K562 (cell line): Measurements from ENCODE around the gene MAP3K7. TPM values are rescaled to one million over a fixed set of nuclear protein-coding genes. Genes with fewer than 3 reads are reported as not detected.

Experiments
- ATAC-seq: fragments of 200-7000 bp; cut with Tn5 transposase; 3 replicates; pipeline ENCODE4 v1.9.1; 2020; ENCODE audit warnings: moderate library complexity
- BruUV-seq: library from RNA; stranded (reverse); fragments of 400-500 nt; replicated peaks from 2 replicates; lab custom pipeline; 2021; lab: Mats Ljungman, UMichigan
- CTCF ChIA-PET: fragments of 300-600 bp; formaldehyde crosslinking; extraction: SDS; loops from one replicate; lab custom pipeline; 2021; ENCODE audit warnings: low intra/inter-chr PET ratio; lab: Yijun Ruan, JAX
- POLR2A ChIA-PET: fragments of 300-600, 350-650 bp; sonication (Branson Sonifier 250); formaldehyde crosslinking; extraction: SDS; loops from one replicate; lab custom pipeline; 2021; ENCODE audit warnings: antibody characterized with exemption, inconsistent platforms; lab: Yijun Ruan, JAX
- DNase-seq, 4 experiments: peaks; one replicate each; pipeline versions ENCODE4 v3.0.0 to v3.0.0-alpha.2; 2011 to 2018; ENCODE audit warnings: low spot score in 3 of 4, mixed read lengths in 3 of 4; ENCODE audit errors: extremely low read depth in 1 of 4
- FAIRE-seq: peaks from 2 replicates; lab custom pipeline; 2011; peaks lifted over from hg19 to GRCh38; lab: Jason Lieb, UNC
- H2AFZ ChIP-seq: 2 replicates; pipeline ENCODE4 v1.6.0; 2011; ENCODE audit warnings: low read depth, low read length, control low read depth, inconsistent platforms
- H3K27ac ChIP-seq: fragments of 200-600 bp; 3 replicates; pipeline ENCODE4 v1.8.0; 2011; ENCODE audit warnings: low read depth, mild to moderate bottlenecking, control low read depth, inconsistent platforms, low read length, moderate library complexity, mixed read lengths; ENCODE audit errors: extremely low read depth
- H3K27me3 ChIP-seq, 2 experiments: fragments of 300-600 bp in 1 of 2; 2 replicates in 1 of 2; 3 replicates in 1 of 2; pipeline versions ENCODE4 v1.6.0 to v1.8.0; 2011; ENCODE audit warnings: inconsistent platforms in 2 of 2, low read length in 2 of 2, mild to moderate bottlenecking in 1 of 2, mixed read lengths in 1 of 2, moderate library complexity in 1 of 2; ENCODE audit not compliant: control insufficient read depth in 2 of 2, insufficient read depth in 2 of 2
- H3K36me3 ChIP-seq: fragments of 300-600 bp; 3 replicates; pipeline ENCODE4 v1.8.0; 2011; ENCODE audit warnings: mild to moderate bottlenecking, low read length, inconsistent platforms; ENCODE audit not compliant: control insufficient read depth, insufficient read depth
- H3K4me1 ChIP-seq, 2 experiments: fragments of 200-600 bp in 1 of 2; replicated peaks in 1 of 2; 2 replicates in 1 of 2; 3 replicates in 1 of 2; pipeline versions ENCODE4 v1.5.1 to v1.8.0; 2011; ENCODE audit warnings: inconsistent platforms in 2 of 2, low read length in 2 of 2, mild to moderate bottlenecking in 1 of 2, mixed read lengths in 1 of 2, moderate library complexity in 1 of 2; ENCODE audit not compliant: control insufficient read depth in 2 of 2, insufficient read depth in 2 of 2
- H3K4me2 ChIP-seq: 2 replicates; pipeline ENCODE4 v1.6.1; 2011; ENCODE audit warnings: low read length, control low read depth, inconsistent platforms, mixed read lengths; ENCODE audit not compliant: insufficient read depth
- H3K4me3 ChIP-seq: fragments of 200-600 bp; sonication (generic), shearing (Covaris generic); 2 replicates; pipeline ENCODE4 v1.5.1; 2016; ENCODE audit warnings: control low read depth, inconsistent platforms
- H3K79me2 ChIP-seq: fragments of 200-600 bp; 3 replicates; pipeline ENCODE4 v1.8.0; 2011; ENCODE audit warnings: low read length, inconsistent platforms; ENCODE audit not compliant: control insufficient read depth, insufficient read depth
- H3K9ac ChIP-seq, 2 experiments: 2 replicates each; pipeline versions ENCODE4 v1.6.0 to v1.6.1; 2011; ENCODE audit warnings: low read depth in 2 of 2, low read length in 2 of 2, control low read depth in 1 of 2, inconsistent platforms in 1 of 2, mild to moderate bottlenecking in 1 of 2, mixed read lengths in 1 of 2; ENCODE audit not compliant: insufficient read depth in 1 of 2
- H3K9me1 ChIP-seq: one replicate; pipeline ENCODE4 v1.6.0; 2011; ENCODE audit warnings: inconsistent platforms, mild to moderate bottlenecking, low read length, moderate library complexity; ENCODE audit not compliant: control insufficient read depth, insufficient read depth
- H3K9me3 ChIP-seq: replicated peaks from 2 replicates; pipeline ENCODE4 v1.5.1; 2011; ENCODE audit warnings: low read depth, low read length, inconsistent platforms; ENCODE audit not compliant: control insufficient read depth, insufficient read depth
- H4K20me1 ChIP-seq: replicated peaks from 2 replicates; pipeline ENCODE4 v1.6.1; 2011; ENCODE audit warnings: low read length, inconsistent platforms, mixed read lengths; ENCODE audit not compliant: control insufficient read depth, insufficient read depth
- CCNT2 ChIP-seq: IDR thresholded peaks from 2 replicates; pipeline ENCODE4 v1.6.1; 2011; ENCODE audit warnings: borderline replicate concordance, low read depth, mild to moderate bottlenecking, moderate library complexity, mixed read lengths, low read length; ENCODE audit not compliant: insufficient read length; ENCODE audit errors: extremely low read depth
- CEBPG ChIP-seq, 3 experiments: fragments of 200-800 bp in 1 of 3; sonication (Bioruptor generic) in 1 of 3; sonication (generic) in 1 of 3; formaldehyde crosslinking in 1 of 3; IDR thresholded peaks in 2 of 3; conservative IDR thresholded peaks in 1 of 3; 2 replicates each; pipeline versions ENCODE4 v1.6.1 to v1.8.0; 2016 to 2022; ENCODE audit warnings: missing compliant biosample characterization in 2 of 3, missing genetic modification characterization in 2 of 3, mild to moderate bottlenecking in 1 of 3, missing genetic modification reagents in 1 of 3
- CHCHD3 ChIP-seq: fragments of 250-450 bp; sonication (Bioruptor Pico); IDR thresholded peaks from 2 replicates; pipeline ENCODE4 v2.1.2; 2022; ENCODE audit warnings: mild to moderate bottlenecking
- CREM ChIP-seq: IDR thresholded peaks from 2 replicates; pipeline ENCODE4 v1.6.1; 2014; ENCODE audit warnings: antibody characterized with exemption, low read depth
- GTF2A2 ChIP-seq: IDR thresholded peaks from 2 replicates; pipeline ENCODE4 v1.6.1; 2016; ENCODE audit warnings: mild to moderate bottlenecking, missing genetic modification characterization, missing compliant biosample characterization
- HIVEP1 ChIP-seq: fragments of 250-450 bp; sonication (Bioruptor Pico); IDR thresholded peaks from 2 replicates; pipeline ENCODE4 v1.4.0; 2020; ENCODE audit warnings: mild to moderate bottlenecking
- MNT ChIP-seq, 2 experiments: fragments of 450-650 bp; conservative IDR thresholded peaks; 2 replicates each; pipeline ENCODE4 v1.6.1; 2017; ENCODE audit warnings: mild to moderate bottlenecking in 2 of 2, moderate library complexity in 2 of 2
- MTA2 ChIP-seq: fragments of 450-650 bp; IDR thresholded peaks from 2 replicates; pipeline ENCODE4 v1.6.1; 2016; ENCODE audit warnings: low read depth
- RAD51 ChIP-seq: fragments of 450-650 bp; IDR thresholded peaks from 2 replicates; pipeline ENCODE4 v1.7.1; 2016; ENCODE audit warnings: low read depth, mild to moderate bottlenecking, borderline replicate concordance
- SIRT6 ChIP-seq: IDR thresholded peaks from one replicate; pipeline ENCODE4 v1.6.1; 2012; ENCODE audit warnings: low read depth, mild to moderate bottlenecking, control low read depth, inconsistent platforms, low read length, moderate library complexity
- TAF9B ChIP-seq: fragments of 450-650 bp; IDR thresholded peaks from 2 replicates; pipeline ENCODE4 v1.6.1; 2018; ENCODE audit warnings: mild to moderate bottlenecking; ENCODE audit not compliant: partially characterized antibody
- TEAD1 ChIP-seq, 2 experiments: fragments of 450-650 bp in 1 of 2; sonication (generic) in 1 of 2; formaldehyde crosslinking; IDR thresholded peaks; 2 replicates each; pipeline versions ENCODE4 v1.4.0 to v1.8.0; 2020 to 2022; ENCODE audit warnings: mild to moderate bottlenecking in 2 of 2, missing genetic modification reagents in 1 of 2
- YY1 ChIP-seq, 3 experiments: IDR thresholded peaks; 2 replicates each; pipeline ENCODE4 v1.6.1; 2011; ENCODE audit warnings: low read length in 2 of 3, mild to moderate bottlenecking in 2 of 3, moderate library complexity in 2 of 3, borderline replicate concordance in 1 of 3, control low read depth in 1 of 3, low read depth in 1 of 3; ENCODE audit not compliant: insufficient read depth in 3 of 3, insufficient replicate concordance in 2 of 3, control insufficient read depth in 1 of 3, insufficient read length in 1 of 3; ENCODE audit errors: extremely low read depth in 1 of 3
- ZNF23 ChIP-seq: fragments of 250-450 bp; sonication (Bioruptor Pico); IDR thresholded peaks from 2 replicates; pipeline ENCODE4 v1.4.0; 2020; ENCODE audit warnings: mild to moderate bottlenecking
- WGBS: fragments of 100-300 bp; shearing (Covaris generic); methylation state at CpG from one replicate; pipeline ENCODE4 v1.1.6; 2016; ENCODE audit warnings: low coverage, mixed read lengths; ENCODE audit not compliant: insufficient coverage; ENCODE audit errors: missing lambda C conversion rate; 5-methylcytosine and 5-hydroxymethylcytosine counted together
- in situ Hi-C: fragments of 300-500 bp; cut with MboI; formaldehyde crosslinking; loops from 4 replicates; pipeline ENCODE4 v1.15.0; 2018; ENCODE audit warnings: inconsistent platforms, mixed read lengths
- intact Hi-C: fragments of 100-400 bp; cut with micrococcal nuclease; formaldehyde crosslinking; loops from 2 replicates; pipeline ENCODE4 v1.14.2; 2022
- polyA plus RNA-seq, 8 experiments: library from polyadenylated mRNA; depleted of rRNA in 4 of 8; stranded (reverse) in 5 of 8; unstranded in 3 of 8; fragments of >200 nt; fragmentation: Nextera tagmentation in 2 of 8; fragmentation: Illumina TruSeq in 1 of 8; extraction: Ambion mirVana in 2 of 8; extraction: Trizol in 1 of 8; gene quantifications; 2 replicates each; pipeline versions ENCODE4 v1.2.1 to v1.2.3, GENCODE V29; 2011 to 2014; ENCODE audit warnings: inconsistent platforms in 1 of 8, missing spikeins in 1 of 8
- total RNA-seq, 7 experiments: library from RNA; depleted of rRNA in 6 of 7; stranded (reverse); fragments of >200 nt in 6 of 7; fragmentation: Illumina TruSeq in 2 of 7; extraction: Trizol in 2 of 7; gene quantifications; 2 replicates each; pipeline versions ENCODE4 v1.2.1 to v1.2.3, GENCODE V29; 2011 to 2021; ENCODE audit warnings: low replicate concordance in 1 of 7

MAP3K7 gene
- total and polyA plus RNA-seq, 9 of the 15 experiments (the other 6 are each of a cell fraction or from before 2014, with no cell fraction given): 13.4 to 60.9 (median 34.8) TPM

GRCh38 chr6:90467546-90467945 lies 119.3 kb downstream of the MAP3K7 start:
- no peak overlapping the region for H3K27ac ChIP-seq
- FAIRE-seq: no peak

GRCh38 chr6:90466154-90466940 lies 120.5 kb downstream of the MAP3K7 start:
- in situ Hi-C loops (no loop called here), intact Hi-C loops (no loop called here)
- peak overlapping the region; percentile 81 for H2AFZ ChIP-seq
- DNase-seq (peak in 3 of 4 experiments; percentile 24 to 85 (median 62)), FAIRE-seq (peak; percentile 92), ATAC-seq (peak; percentile 65)
- H3K4me1 ChIP-seq: peaks cover 14 to 58% of the 10 kb centered on the region in 2 experiments
- no peaks in the 10 kb centered on the region for H4K20me1 ChIP-seq
- BruUV-seq: no TSS peak
- ChIA-PET POLR2A (interaction anchor here (0.7 to 1.7 kb wide), 3 partner anchors 10 to 182 kb away, joined by 3 to 13 read pairs (median 5); no protein-coding TSS in a partner anchor), CTCF (no interaction called here)
- H3K9me1 ChIP-seq: no peaks in the 10 kb centered on the region
- peak overlapping the region; percentile 84 for H3K27ac ChIP-seq
- H3K4me3 ChIP-seq: no peak overlapping the region
- H3K9ac ChIP-seq: peak overlapping the region; percentile 23 to 59; a peak in 3 of 4 replicates
- 5% methylated on average over 8 of the region's 8 CpGs for WGBS
- no peaks in the 10 kb centered on the region for H3K9me3 ChIP-seq
- H3K27me3 ChIP-seq: no peaks in the 10 kb centered on the region
- H3K36me3 ChIP-seq: no peaks in the 10 kb centered on the region
- no peaks in the 10 kb centered on the region for H3K79me2 ChIP-seq
- H3K4me2 ChIP-seq: peak overlapping the region; percentile 50
- no peak for TF ChIP-seq CCNT2
- TF ChIP-seq YY1 (IDR thresholded peaks at IDR 0.05; ENCODE audit: borderline replicate concordance in 1 of 3, control insufficient read depth in 1 of 3, extremely low read depth in 1 of 3, insufficient read depth in 3 of 3, insufficient read length in 1 of 3, insufficient replicate concordance in 2 of 3, low read depth in 1 of 3, low read length in 2 of 3): peak in 1 of 3 experiments; percentile 76
- TF ChIP-seq MTA2: 0 out of 2 replicates have a peak, but pooled peaks have one; percentile 8
- TF ChIP-seq CREM: peak; percentile 50; the same call in 1 of the 2 replicates
- TF ChIP-seq RAD51: no peak
- no peak for TF ChIP-seq SIRT6
- no peak for TF ChIP-seq CHCHD3 (CRISPR knock-in tag)
- TF ChIP-seq TEAD1 (CRISPR knock-in tag; IDR thresholded peaks at IDR 0.05): no peak
- no peak for TF ChIP-seq GTF2A2
- TF ChIP-seq HIVEP1: no peak
- peak in 1 of 2 experiments; percentile 49; a peak in 1 of 4 replicates for TF ChIP-seq MNT (conservative IDR thresholded peaks at IDR 0.05)

More at GRCh38 chr6:90467546-90467945, 119.3 kb downstream of the MAP3K7 start:
- ChIA-PET CTCF (no interaction called here), POLR2A (no interaction called here)
- peaks cover 18 to 53% of the 10 kb centered on the region in 2 experiments for H3K4me1 ChIP-seq
- DNase-seq: no peak
- in situ Hi-C loops: no loop called here
- H3K9me3 ChIP-seq: no peaks in the 10 kb centered on the region
- no peaks in the 10 kb centered on the region for H3K9me1 ChIP-seq
- intact Hi-C loops: no loop called here
- H3K79me2 ChIP-seq: no peaks in the 10 kb centered on the region
- H2AFZ ChIP-seq: peak overlapping the region; percentile 81; the same call in 1 of the 2 replicates
- no peak for ATAC-seq
- no peaks in the 10 kb centered on the region for H3K36me3 ChIP-seq
- no peak overlapping the region for H3K9ac ChIP-seq
- TF ChIP-seq ZNF23 (CRISPR knock-in tag) (no peak), TAF9B (no peak), CEBPG (CRISPR knock-in tag; IDR thresholded peaks at IDR 0.05) (no peak), CEBPG (tag; conservative IDR thresholded peaks at IDR 0.05 in 1 of 2, IDR thresholded peaks at IDR 0.05 in 1 of 2) (peak in 1 of 2 experiments; percentile 44; a peak in 3 of 4 replicates)
- H3K27me3 ChIP-seq: no peaks in the 10 kb centered on the region
- no TSS peak for BruUV-seq
- no peak overlapping the region for H3K4me2 ChIP-seq
- no peaks in the 10 kb centered on the region for H4K20me1 ChIP-seq
- no peak overlapping the region for H3K4me3 ChIP-seq
